HK-2 (cell line): ENCODE measurements around the gene GPR176.

Source experiments
- DNase-seq: peaks from one replicate; pipeline ENCODE4 v3.0.0-alpha.2; 2018; ENCODE audit not compliant: unreplicated experiment

The GPR176 gene, protein sequence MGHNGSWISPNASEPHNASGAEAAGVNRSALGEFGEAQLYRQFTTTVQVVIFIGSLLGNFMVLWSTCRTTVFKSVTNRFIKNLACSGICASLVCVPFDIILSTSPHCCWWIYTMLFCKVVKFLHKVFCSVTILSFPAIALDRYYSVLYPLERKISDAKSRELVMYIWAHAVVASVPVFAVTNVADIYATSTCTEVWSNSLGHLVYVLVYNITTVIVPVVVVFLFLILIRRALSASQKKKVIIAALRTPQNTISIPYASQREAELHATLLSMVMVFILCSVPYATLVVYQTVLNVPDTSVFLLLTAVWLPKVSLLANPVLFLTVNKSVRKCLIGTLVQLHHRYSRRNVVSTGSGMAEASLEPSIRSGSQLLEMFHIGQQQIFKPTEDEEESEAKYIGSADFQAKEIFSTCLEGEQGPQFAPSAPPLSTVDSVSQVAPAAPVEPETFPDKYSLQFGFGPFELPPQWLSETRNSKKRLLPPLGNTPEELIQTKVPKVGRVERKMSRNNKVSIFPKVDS

DNA sequence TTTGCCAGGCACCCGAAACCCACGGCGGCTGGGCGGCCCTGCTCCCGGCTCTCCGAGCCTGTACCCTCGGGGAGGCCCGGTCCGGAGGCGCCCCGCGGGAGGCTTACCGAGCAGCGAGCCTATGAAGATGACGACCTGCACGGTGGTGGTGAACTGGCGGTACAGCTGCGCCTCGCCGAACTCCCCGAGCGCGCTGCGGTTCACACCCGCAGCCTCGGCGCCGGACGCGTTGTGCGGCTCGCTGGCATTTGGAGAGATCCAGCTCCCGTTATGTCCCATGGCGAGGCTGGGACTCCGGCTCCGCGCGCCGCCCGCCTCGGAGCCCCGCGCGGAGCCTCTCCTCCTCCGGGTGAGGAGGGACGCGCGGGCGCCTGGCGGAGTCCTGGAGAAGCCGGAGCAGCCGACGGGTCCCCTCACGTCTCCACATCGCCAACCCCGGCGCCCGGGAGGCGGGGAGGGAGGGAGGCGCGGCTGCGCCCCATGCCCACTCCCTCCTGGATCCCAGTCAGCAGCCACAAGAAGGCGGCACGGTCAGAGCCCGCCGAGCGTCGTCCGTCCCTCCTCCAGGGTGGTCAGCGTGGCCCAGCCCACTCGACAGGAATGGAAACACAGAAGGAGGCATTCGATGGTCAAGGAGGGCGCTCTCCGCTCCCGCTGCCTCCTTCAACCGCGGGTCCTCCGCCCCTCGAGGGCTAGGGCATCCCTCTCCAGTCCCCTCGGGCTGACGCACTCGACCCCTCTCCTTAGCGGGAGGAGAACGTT is at the start of gene GPR176:
Gene GPR176 (minus strand): TSS at position 519 of the 762 bp plus-strand sequence. CDS start 240 bp downstream, at position 279.
- peak; percentile 79 for DNase-seq

DNA sequence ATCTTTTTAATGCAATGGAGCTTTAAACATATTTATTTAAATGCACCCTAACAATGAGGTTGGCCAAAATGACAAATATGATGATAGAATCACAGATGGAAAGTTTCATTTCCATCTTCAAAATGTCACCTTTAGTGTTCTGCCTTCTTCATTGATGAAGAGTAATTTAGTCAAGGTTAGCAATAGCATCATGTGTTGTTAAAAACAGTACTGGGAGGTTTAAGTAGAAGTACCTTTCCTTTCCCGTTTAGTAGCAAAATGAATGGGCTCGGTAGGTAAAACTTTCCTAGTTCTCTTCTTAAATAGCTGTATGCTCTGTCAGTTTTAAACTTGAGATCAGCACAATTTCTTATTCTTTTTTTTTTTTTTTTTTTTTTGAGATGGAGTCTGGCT is 48.9 kb upstream of the GPR176 start:
- DNase-seq, result no peak

DNA sequence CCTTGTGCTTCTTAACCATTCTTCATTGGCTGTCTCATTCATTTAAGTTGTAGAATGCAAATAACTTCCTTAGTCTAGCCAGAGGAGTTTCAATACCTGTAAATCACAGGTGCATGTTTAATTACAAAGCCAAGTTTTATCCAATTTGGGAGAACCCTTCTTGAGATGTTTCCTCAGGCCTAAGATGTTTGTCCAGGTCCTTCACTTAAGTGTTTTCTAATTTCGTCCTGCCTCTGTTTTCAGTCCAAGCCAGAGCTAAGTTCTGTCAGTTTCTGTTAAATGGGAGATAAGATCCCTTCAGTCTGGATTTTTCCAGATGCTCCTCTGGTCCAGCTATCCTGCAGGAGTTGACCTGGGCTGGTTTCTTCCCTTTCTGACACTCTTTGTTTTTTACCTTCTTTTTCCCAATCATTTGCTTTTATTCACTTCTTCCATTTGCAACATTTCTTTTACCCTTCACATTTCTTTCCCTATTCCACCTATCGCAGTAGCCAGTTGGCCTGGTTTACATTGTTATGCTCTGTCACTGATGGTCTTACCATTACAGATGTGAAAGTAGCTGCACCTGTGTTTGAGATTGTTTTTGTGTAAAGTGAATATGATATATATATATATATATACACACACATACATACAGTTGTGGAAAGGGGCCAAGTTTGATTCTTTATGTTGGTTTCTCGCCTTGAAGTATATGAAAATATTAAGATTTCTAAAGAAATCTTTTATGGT is 48.4 kb upstream of the GPR176 start:
- DNase-seq, result no peak

DNA sequence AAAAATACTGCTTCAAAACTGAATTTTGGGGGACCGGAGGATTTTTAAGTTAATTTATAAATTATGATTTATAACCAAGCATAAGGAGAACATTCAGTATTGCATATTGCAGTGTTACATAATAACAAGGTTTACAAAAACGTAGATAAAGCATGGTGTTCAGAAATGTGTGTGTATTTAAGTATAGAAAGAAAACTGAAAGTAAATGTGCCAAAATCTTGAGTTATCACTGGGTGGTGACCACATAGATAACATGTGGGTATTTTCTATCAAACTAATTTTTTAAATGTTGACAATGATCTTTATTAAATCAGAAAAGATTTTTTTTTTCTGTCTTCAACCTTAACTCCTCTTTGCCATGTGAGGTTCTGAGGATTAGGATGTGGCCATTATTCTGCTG is 46.5 kb upstream of the GPR176 start:
- no peak for DNase-seq

DNA sequence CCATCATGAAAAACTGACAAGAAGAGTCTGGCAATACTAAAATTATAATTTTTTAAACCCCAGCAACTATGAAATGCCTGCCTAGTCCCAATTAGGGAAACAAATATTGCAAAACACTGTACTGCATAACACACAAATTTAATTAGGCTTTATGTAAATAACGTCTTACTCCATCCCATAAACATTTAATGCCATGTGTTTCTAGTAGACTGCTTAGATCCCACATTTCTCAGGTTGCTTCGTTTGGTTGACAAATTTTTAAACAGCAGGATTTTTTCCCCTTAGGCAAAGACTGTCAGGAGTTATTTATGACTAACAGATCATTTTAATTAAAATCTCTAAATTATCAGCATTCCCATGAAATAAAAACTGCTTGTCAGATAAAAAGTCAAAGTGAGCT is 43.7 kb upstream of the GPR176 start:
- no peak for DNase-seq

DNA sequence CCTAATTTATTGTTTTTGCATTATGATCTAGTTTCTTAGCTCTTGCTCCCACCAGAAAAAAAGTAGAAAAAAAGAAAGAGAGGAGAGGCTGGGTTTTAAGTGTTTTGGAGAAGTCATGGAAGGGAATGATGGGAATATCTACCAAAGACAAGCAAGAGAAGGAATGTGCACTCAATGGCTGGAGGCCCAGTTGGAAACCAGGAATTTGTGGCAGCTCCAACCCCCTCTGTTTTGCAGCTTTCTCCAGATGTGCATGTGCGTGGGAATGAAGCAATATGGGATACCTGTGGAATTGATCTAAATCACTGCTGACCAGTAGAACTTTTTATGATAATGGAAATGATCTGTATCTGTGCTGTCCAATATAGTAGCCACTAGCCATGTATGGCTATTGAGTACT is 41.0 kb upstream of the GPR176 start:
- DNase-seq, result no peak

DNA sequence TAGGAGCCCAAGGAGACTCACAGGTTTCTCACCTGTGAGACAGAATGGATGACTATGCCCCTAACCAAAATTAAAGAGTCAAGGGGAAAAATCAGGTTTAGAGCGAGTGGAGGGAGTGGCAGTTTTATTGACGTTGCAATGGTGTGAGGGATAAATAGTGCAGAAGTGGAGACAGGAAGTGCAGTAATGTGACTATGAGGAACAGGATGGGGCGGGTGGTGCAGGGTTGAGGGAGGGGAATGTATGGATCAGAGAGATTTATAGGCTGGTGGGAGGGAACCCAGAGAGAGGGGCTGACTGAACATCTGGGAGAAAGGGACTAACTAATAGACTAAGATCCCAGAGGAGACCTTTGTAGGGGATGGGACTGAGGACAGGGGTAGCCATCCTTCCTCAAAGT is 40.3 kb upstream of the GPR176 start:
- no peak for DNase-seq

DNA sequence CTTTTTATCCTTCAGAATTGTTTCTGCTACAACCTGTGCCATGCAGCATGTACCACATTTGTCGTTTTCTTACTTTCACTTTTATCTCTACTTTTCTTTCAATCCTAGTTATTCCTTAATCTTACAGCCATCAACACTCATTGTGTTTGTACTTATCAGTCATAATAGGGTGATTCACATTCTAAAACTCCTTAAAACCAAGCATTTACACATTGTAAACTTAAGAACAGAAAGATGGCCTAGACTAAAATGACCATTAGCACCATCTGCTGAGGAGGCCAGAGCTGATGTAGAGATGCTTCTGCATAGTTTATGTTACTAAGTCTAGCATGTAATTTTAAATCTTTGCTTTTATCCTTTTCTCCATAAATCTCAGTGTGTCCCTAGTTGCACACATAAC is 39.3 kb upstream of the GPR176 start:
- DNase-seq, result no peak

DNA sequence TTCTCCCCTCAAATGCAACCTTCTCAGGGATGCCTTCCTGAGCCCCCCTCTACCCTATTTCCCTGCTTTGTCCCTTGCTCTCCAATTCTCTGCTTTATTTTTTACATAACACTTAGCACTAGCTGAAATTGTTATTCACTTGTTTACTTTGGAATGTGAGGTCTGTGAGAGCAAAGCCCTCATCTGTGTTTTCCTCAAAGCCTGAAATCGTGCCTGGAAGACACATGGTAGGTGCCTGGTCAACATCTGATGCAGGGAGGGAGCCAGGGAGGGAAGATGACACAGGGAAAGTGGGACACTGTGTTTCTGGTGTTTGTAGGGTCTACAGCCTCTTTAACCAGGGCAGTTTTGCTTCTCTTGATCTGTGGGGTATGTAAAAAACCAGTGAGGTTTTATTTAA is 37.4 kb upstream of the GPR176 start:
- DNase-seq, result no peak

DNA sequence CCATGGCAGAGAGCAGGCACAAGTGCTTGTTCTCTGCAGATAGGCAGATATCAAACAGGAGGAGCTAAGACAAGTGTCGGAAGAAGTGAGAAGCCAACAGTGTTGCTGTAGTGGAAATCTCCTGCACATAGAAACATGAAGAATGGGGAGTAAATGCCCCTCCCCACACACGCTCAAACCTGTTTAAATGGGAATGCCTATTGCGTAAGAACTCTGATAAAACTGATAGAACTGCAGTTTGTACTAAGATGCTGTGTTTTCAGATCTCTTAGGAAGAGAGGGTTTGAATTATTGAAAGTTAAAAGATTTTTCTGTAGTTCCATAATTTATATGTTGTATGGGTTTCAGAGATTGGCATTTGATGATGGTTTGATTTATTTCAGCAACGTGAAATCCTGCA is 33.5 kb upstream of the GPR176 start:
- DNase-seq, result no peak

DNA sequence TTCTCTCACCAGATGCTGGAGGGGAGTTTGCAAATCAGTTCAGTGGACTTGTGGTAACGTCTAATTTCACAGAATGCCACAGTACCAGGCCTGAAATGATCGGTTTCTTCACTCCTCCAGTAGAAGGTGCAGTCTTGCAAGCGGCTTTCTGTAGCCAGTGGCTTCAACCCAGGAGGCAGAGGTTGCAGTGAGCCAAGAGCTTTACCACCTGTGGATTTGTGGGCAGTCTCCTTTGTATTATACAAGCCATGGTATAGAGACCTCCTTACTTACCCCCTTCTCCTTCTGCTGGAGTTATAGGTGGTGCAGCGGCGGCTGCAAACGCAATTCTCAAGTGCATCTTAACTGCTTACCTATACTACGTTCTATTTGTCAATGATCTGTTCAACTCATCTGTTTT is 31.5 kb upstream of the GPR176 start:
- no peak for DNase-seq

DNA sequence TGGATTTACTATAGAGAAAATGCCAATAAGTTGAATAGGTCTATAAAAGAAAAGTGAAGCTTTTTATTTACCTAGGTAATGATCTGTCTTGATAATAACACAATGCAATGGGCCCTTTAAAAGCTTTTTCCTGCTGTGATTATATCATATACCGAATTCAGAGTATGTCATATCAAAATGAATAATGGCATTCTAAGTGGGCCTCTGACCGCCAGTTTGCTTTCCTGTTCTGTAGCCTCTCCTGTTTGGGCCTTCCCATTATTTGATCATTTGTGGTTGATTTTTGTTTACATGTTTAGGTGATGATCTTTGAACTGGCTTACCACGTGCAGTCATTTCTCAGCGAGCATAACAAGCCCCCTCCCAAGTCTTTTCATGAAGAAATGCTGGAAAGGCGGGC is 28.8 kb upstream of the GPR176 start:
- no peak for DNase-seq

DNA sequence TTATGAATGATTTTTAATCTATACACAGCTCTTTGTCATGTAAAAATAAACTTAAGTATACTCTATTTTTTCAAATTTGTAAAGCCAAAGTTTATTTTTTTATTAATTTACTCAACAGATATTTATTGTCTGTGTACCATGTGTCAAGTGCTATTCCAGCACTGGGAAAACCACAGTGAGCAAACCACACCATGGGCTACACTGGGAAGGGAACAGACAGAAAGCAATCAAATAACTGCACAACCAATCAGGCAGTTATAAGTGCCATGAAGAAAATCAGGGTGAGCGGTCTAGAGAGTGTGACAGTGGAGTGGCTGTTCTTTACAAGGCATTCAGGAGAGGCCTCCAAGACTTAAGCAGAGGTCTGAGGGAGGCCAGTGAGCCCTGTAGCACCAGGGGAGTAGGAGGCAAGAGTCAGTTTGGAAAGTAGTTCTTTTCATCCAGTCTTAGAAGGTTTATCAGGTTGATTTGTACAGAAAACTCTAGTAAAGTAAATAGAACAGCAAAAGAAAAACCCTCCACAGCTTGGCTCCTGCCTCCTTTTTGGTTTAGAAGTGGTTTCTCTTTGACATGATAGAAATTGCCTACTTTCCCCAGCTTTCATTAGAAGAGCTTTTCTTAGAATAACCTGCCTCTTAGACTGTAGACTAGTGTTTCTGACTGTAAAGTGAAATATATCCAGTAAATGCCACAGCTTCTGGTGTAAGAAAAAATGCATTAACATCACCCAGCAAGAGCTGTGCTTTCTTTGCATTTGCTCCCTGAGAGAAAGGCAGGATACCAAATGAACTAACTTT is 27.5 kb upstream of the GPR176 start:
- no peak for DNase-seq

DNA sequence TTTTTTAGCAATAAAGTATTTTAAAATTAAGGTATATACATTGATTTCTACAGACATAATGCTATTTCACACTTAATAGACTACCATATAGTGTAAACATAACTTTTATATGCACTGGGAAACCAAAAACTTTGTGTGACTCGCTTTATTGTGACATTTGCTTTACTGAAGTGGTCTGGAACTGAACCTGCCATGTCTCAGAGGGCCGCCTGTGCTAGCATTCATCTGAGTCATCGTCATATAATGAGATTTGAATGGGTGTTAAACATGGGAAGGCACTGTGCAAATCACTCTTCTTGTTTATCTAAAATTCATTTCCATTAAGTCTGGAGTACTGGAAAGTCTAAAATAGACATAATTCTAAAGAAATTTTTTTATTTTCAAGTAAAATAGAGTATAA is 26.8 kb upstream of the GPR176 start:
- no peak for DNase-seq

DNA sequence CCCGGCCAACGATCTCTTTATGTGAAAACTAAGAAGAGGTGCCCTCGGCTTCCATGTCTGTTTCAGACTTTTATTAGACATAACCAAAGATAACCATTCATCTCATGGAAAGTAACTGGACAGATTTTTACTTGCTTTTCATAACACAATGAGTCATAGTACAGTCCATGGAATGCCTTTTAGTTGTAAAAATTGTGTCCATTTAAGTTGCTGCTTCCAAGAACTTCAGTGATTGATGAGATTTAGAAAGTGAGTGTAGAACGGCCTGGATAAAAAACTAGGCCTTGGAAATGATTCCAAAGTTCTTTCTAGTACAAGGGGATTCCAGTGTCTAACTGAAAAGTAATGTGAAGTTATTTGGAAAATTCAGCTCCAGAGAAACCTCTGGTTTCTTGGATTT is 24.7 kb upstream of the GPR176 start:
- DNase-seq, result no peak

DNA sequence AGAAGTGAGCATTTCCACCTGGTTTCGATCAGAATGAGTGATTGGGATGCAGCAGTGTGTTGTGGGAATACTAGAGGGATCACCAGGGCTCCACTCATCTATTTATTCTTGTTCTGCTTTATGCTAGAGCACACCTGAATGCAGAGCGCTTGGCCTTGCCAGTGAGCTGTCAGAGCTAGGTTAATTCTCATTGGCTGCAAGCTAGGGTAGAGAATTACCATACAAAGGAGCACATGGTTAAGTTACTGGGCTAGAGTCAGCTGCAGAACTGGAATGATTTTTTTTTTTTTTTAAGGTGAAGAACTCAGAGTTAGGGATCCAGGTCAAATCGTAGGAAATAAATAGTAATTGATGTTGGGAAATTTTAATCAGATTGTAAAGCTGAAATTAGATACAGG is 22.7 kb upstream of the GPR176 start:
- no peak for DNase-seq

DNA sequence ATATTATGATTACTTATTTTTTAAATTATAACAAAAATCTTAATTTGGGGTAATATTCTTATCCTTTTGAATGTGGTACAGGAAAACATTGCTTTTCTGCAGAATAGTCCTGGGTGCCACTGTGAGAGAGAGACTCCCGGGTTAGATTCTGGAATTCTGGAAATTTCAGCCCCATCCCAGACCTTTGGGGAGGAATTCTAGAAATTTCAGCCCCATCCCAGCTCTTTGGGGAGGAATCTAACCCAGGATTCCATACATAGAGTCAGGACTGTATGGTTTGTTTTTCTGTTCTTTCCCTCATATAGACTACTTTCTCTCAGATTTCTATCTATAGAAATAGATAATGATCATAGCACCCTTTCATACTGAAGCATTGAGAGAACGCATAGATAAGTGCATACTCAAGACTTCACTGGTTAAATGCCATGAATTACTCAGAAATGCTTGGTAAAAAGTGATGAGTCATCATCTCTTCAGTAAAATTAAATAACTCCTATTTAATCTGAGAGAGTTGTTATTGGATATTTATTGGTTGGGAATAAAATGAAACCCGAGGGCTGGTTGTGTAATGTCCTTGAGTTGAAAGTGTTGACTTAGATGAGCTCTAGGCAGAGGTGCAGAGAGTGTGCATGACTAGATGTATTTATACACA is 22.2 kb upstream of the GPR176 start:
- DNase-seq, result no peak

DNA sequence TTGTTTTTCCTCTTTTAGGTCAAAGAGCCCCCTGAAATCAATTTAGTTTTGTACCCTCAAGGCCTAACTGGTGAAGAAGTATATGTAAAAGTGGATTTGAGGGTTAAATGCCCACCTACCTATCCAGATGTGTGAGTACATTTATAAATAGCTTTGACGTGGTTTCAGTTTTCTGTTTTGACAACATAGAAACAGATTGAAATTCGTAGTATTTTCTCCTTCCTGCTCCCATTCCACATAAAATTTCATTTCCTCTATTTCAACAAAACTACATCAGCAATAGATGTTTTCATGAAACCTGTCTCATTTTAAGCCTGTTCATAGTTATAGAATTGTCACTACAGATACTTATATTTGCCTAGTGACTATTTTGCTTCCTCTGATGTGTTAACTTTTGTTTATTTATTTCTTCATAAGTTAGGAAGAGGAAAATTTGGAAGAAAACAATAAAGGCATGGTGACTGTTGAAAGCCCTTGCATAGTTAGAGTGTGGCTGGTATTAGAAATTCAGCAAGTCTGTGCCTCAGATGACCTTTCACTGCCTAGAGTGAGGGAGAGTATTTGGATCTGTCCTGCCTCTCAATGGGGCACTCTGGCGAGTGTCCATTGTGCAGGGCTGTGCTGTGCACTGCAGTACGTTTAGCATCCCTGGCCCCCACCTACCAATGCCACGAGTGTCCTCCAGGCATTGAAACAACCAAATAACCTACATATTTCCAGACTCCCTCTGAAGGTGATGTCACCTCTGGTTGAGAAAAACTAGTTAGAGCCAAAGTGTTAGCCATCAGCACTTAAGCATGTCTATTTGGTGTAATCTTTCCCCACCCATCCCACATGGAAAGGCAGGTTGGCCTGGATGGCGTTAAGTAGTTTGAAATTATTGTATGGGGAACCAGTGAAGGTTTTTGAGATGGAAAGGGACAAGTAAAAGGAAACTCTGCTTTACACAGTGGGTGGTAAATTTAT is 19.7 kb upstream of the GPR176 start:
- DNase-seq, result no peak

DNA sequence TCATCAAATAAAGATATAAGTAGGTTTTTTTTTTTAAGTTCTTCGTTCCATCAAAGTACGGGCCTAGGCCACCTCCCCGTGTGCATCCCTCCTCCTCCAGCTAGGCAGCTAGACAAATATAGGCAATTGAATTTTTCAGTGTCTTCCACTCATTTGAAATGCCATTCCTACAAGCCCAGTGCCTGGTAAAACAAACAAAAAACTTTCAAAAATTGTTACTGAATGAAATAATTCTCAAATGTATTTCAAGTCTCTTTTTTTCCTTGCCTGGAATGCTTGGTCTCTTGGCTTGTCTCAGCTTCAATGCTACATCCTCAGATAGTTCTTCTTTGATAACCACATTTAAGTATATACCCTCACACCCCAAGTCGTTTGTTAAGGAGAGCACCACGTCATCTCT is 17.6 kb upstream of the GPR176 start:
- DNase-seq, result no peak

DNA sequence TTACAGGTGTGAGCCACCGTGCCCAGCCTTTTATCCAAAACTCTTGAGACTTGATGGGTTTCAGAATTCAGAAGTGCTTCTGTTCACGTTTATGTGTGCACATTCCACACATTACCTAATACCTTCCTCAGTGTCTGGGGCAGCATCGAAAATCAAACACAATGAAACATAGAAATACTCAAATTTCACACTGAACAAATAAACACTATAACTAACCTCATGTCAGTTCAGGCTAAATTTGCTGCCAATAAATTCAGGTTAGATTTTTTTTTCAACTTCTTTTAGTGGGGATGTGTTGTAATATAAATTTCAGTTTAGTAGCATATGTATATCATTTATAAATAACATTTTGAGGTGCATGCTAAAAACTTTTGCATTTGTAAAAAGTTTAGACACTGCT is 16.6 kb upstream of the GPR176 start:
- DNase-seq, result no peak
